Vagina (tissue), 2 donors: ENCODE data around the gene ATP7A. TPM values are rescaled to one million over a fixed set of nuclear protein-coding genes. Genes with fewer than 3 reads are reported as not detected.
A peak's percentile ranks its signal among the peaks of the same experiment; 100 is the strongest.
"Not testable (repeated sequence)": the region's sequence is repeated elsewhere in the genome, so short reads cannot be mapped to it uniquely, and the experiment has no call there.

Source experiments
- DNase-seq, 2 donors: peaks; one replicate each; pipeline ENCODE4 v3.0.0-alpha.2; 2017; ENCODE audit errors: extremely low spot score in 2 of 2
- H3K27ac ChIP-seq: fragments of 200-600 bp; sonication (generic); one replicate; pipeline ENCODE4 v1.5.1; 2019
- H3K27me3 ChIP-seq: fragments of 200-600 bp; sonication (generic); one replicate; pipeline ENCODE4 v1.5.1; 2019
- H3K36me3 ChIP-seq, 2 donors: fragments of 200-600 bp; sonication (generic); one replicate each; pipeline ENCODE4 v1.5.1; 2017 to 2019
- H3K4me1 ChIP-seq: fragments of 200-600 bp; sonication (generic); one replicate; pipeline ENCODE4 v1.5.1; 2019
- H3K4me3 ChIP-seq, 2 donors: fragments of 200-600 bp; sonication (generic); 1 replicate in 1 of 2; 2 replicates in 1 of 2; pipeline ENCODE4 v1.5.1; 2016 to 2019
- H3K9me3 ChIP-seq: fragments of 200-600 bp; sonication (generic); one replicate; pipeline ENCODE4 v1.5.1; 2019
- POLR2A ChIP-seq, 2 donors: fragments of 450-650 bp; IDR thresholded peaks; one replicate each; pipeline ENCODE4 v1.6.1; 2017; ENCODE audit warnings: antibody characterized with exemption in 2 of 2, mild to moderate bottlenecking in 2 of 2, moderate library complexity in 2 of 2
- POLR2AphosphoS5 ChIP-seq, 2 donors: sonication (generic); formaldehyde crosslinking; IDR thresholded peaks; one replicate each; pipeline ENCODE4 v1.9.0; 2017; ENCODE audit warnings: antibody characterized with exemption in 2 of 2, mild to moderate bottlenecking in 2 of 2, low read depth in 1 of 2; ENCODE audit not compliant: insufficient read depth in 1 of 2
- intact Hi-C: fragments of 100-400 bp; cut with DNase I; formaldehyde crosslinking; loops from one replicate; pipeline ENCODE4 v1.15.1; 2023
- total RNA-seq: library from RNA; depleted of rRNA; stranded (reverse); fragments of >200 nt; gene quantifications from one replicate; pipeline ENCODE4 v1.2.3, GENCODE V29; 2016
- TF ChIP-seq, protein P1 (sequence below), 3 experiments: fragments of 450-650 bp in 2 of 3; fragments of 200-600 bp in 1 of 3; sonication (generic) in 1 of 3; IDR thresholded peaks; one replicate each; pipeline ENCODE4 v1.5.1; 2017 to 2019; ENCODE audit warnings: antibody characterized with exemption in 3 of 3, mild to moderate bottlenecking in 2 of 3, moderate library complexity in 2 of 3

The ATP7A gene
- total RNA-seq = 8.1 TPM

DNA sequence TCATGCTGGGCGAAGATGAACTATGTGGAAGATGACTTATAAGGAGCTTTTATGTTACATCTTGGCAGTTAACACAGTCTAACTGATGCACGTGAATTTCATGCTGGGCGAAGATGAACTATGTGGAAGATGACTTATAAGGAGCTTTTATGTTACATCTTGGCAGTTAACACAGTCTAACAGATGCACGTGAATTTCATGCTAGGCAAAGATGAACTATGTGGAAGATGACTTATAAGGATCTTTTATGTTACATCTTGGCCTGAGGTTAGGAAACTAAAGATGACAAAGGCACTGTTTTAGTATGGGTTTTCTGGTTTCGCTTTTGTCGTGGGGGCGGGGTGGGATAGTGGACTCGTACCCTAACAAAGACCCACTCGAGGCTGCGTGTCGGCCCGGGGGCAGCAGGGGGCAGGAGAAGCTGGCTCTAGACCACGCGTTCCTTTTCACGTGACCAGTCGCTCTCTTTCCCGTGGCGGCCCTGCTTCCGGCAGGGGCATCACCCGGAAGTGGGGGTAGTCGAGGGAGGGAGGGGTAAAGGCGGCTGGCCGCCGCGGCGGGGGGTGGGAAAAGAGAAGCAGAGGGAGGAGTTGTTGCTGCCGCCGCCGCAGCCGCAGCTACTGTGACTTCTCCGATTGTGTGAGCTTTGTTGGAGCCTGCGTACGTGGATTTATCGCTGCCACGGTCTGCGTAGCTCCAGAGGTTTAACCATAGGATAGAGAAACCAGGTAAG is at the start of gene ATP7A:
Gene ATP7A, plus strand, starts transcription at position 586 of the 733 bp plus-strand sequence. CDS start 60,949 bp downstream, outside the sequence.
- Histone ChIP-seq H3K27me3 (no peaks in the 10 kb centered on the region), H3K27ac (peak within 1 kb of the TSS; percentile 69), H3K9me3 (no peaks in the 10 kb centered on the region), H3K4me3 (peak within 1 kb of the TSS; percentile 47 to 52), H3K4me1 (peaks cover 7% of the 10 kb centered on the region), H3K36me3 (no peaks in the 10 kb centered on the region)
- intact Hi-C loops = no loop called here
- peak in 1 of 2 donors; percentile 91 for DNase-seq
- TF ChIP-seq POLR2A (IDR thresholded peaks at IDR 0.05) (no peak), POLR2AphosphoS5 (IDR thresholded peaks at IDR 0.05; ENCODE audit: insufficient read depth in 1 of 2, low read depth in 1 of 2) (peak; percentile 58 to 68)
- TF ChIP-seq, protein P1, sequence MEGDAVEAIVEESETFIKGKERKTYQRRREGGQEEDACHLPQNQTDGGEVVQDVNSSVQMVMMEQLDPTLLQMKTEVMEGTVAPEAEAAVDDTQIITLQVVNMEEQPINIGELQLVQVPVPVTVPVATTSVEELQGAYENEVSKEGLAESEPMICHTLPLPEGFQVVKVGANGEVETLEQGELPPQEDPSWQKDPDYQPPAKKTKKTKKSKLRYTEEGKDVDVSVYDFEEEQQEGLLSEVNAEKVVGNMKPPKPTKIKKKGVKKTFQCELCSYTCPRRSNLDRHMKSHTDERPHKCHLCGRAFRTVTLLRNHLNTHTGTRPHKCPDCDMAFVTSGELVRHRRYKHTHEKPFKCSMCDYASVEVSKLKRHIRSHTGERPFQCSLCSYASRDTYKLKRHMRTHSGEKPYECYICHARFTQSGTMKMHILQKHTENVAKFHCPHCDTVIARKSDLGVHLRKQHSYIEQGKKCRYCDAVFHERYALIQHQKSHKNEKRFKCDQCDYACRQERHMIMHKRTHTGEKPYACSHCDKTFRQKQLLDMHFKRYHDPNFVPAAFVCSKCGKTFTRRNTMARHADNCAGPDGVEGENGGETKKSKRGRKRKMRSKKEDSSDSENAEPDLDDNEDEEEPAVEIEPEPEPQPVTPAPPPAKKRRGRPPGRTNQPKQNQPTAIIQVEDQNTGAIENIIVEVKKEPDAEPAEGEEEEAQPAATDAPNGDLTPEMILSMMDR (IDR thresholded peaks at IDR 0.05) = peak in 2 of 3 experiments; percentile 20 to 51

DNA sequence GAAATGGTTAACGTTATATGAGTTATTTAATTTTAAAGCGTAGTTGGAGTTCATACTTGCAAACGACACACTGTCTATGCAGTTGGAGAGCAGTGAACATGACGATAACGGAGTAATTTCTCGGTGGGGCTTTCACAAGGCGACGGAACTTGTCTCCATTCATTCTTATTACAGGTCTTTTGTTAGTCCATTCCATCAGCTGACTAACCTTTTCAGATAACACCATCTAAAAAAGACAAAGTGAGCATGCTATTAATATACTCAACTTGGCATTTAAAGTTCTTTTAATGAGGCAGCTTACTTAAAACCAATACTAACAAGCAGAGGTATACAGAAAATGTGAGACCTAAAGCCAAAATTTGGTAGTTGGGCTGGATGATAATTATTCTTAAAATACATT is 35.1 kb upstream of the ATP7A start:
- TF ChIP-seq POLR2AphosphoS5 (IDR thresholded peaks at IDR 0.05; ENCODE audit: insufficient read depth in 1 of 2, low read depth in 1 of 2) = no peak
- TF ChIP-seq, protein P1 (IDR thresholded peaks at IDR 0.05) = no peak
- TF ChIP-seq POLR2A (IDR thresholded peaks at IDR 0.05) = no peak
- no peak for DNase-seq
- peaks cover 0 to 17% of the 10 kb centered on the region in 2 donors for H3K36me3 ChIP-seq
- no peaks in the 10 kb centered on the region for H3K9me3 ChIP-seq
- no peak overlapping the region for H3K4me3 ChIP-seq
- no peaks in the 10 kb centered on the region for H3K4me1 ChIP-seq
- H3K27me3 ChIP-seq = no peaks in the 10 kb centered on the region
- intact Hi-C loops = no loop called here
- no peak overlapping the region for H3K27ac ChIP-seq

DNA sequence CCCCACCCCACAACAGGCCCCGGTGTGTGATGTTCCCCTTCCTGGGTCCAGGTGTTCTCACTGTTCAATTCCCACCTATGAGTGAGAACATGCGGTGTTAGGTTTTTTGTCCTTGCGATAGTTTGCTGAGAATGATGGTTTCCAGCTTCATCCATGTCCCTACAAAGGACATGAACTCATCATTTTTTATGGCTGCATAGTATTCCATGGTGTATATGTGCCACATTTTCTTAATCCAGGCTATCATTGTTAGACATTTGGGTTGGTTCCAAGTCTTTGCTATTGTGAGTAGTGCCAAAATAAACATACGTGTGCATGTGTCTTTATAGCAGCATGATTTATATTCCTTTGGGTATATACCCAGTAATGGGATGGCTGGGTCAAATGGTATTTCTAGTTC is 29.1 kb upstream of the ATP7A start:
- DNase-seq, H3K9me3 ChIP-seq, H3K4me3 ChIP-seq, intact Hi-C loops, H3K36me3 ChIP-seq, H3K27ac ChIP-seq, H3K27me3 ChIP-seq, H3K4me1 ChIP-seq: not testable (repeated sequence)

DNA sequence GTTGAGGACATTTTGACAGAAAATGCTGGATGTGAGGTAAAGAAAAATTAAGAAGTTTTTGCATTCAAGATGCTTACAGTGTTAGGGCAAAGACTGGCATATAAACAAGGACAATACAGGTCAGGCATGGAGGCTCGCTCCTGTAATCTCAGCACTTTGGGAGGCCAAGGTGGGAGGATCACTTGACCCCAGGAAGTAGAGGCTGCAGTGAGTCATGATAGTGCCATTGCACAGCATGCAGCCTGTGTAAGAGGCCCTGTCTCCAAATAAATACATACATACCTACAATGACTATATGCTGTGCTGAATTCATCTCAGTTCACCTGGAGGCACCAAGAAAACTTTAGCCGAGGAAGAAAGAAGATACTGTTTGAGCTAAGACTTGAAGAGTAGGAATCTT is 17.6 kb upstream of the ATP7A start:
- H3K27ac ChIP-seq = no peak overlapping the region
- no peak for TF ChIP-seq POLR2A (IDR thresholded peaks at IDR 0.05)
- TF ChIP-seq, protein P1 (IDR thresholded peaks at IDR 0.05) = no peak
- TF ChIP-seq POLR2AphosphoS5 (IDR thresholded peaks at IDR 0.05; ENCODE audit: insufficient read depth in 1 of 2, low read depth in 1 of 2) = no peak
- H3K27me3 ChIP-seq = no peaks in the 10 kb centered on the region
- intact Hi-C loops = no loop called here
- H3K4me3 ChIP-seq = no peak overlapping the region
- no peaks in the 10 kb centered on the region for H3K9me3 ChIP-seq
- H3K36me3 ChIP-seq = no peaks in the 10 kb centered on the region
- peaks cover 18% of the 10 kb centered on the region for H3K4me1 ChIP-seq
- no peak for DNase-seq

DNA sequence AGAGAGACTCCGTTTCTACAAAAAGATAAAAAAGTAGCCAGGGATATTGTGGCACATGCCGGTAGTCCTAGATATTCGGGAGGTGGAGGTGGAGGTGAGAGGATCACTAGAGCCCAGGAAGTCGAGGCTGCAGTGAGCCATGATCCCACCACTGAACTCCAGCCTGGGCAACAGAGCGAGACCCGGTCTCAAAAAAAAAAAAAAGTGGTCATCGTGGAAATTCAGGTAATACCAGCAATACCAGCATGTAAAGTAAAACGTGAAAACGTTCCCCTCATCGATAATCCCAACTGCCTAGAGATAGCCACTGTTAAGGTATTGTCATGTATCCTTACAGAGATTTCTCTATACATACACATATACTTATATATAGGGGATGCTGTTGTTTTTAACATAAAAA is 16.8 kb upstream of the ATP7A start:
- Histone ChIP-seq H3K27me3 (no peaks in the 10 kb centered on the region), H3K27ac (no peak overlapping the region), H3K36me3 (no peaks in the 10 kb centered on the region), H3K4me1 (peaks cover 18% of the 10 kb centered on the region), H3K4me3 (no peak overlapping the region), H3K9me3 (no peaks in the 10 kb centered on the region)
- DNase-seq = no peak
- no peak for TF ChIP-seq POLR2AphosphoS5 (IDR thresholded peaks at IDR 0.05; ENCODE audit: insufficient read depth in 1 of 2, low read depth in 1 of 2)
- no peak for TF ChIP-seq POLR2A (IDR thresholded peaks at IDR 0.05)
- TF ChIP-seq, protein P1 (IDR thresholded peaks at IDR 0.05) = no peak
- intact Hi-C loops = no loop called here
